AG10803 (cell line): ENCODE results near the gene ADD1.
"Not testable (repeated sequence)": the region's sequence is repeated elsewhere in the genome, so short reads cannot be mapped to it uniquely, and the experiment has no call there.

Experiments
- DNase-seq: peaks from one replicate; pipeline ENCODE4 v3.0.0; 2010; ENCODE audit warnings: low read depth
- H3K4me3 ChIP-seq: 2 replicates; pipeline ENCODE4 v1.5.1; 2011; ENCODE audit warnings: mild to moderate bottlenecking, low read length, control low read depth
- TF ChIP-seq, protein P1 (sequence below): conservative IDR thresholded peaks from 2 replicates; pipeline ENCODE4 v1.5.1; 2011; ENCODE audit warnings: mild to moderate bottlenecking, low read length, control low read depth, inconsistent platforms

Gene ADD1

DNA sequence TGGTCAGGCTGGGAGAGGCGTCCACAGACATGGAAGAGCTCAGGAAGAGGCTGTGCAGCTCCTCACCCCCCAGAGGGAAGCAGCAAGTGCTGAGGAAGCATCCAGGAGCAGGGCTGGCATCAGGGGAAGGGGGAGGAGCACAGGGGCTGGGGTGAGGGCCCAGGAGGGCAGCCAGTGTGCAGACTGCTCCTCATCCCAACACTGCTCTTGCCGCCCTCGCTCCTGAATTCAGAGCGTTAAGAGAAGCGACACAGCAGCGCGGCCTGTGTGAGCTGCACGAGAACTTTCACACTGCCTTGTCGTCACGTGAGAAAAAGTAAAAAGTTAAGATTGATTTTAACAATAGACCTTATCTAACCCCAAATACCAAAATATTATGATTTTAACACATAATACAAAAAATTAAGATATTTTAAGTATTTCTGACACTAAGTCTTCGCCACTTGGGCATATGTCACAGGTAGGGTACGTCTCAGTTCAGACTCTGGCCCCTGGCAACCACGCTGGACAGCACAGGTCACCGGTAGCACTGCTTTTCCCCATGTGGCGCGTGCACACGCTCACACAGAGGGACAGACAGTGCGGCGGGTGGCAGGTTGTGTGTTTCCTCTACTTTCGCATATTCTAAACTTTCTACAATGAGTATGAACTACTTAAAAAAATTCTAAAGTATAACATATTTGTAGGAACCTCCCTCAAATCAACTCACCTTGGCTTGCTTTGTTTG is 99.9 kb downstream of the ADD1 start:
- TF ChIP-seq, protein P1, sequence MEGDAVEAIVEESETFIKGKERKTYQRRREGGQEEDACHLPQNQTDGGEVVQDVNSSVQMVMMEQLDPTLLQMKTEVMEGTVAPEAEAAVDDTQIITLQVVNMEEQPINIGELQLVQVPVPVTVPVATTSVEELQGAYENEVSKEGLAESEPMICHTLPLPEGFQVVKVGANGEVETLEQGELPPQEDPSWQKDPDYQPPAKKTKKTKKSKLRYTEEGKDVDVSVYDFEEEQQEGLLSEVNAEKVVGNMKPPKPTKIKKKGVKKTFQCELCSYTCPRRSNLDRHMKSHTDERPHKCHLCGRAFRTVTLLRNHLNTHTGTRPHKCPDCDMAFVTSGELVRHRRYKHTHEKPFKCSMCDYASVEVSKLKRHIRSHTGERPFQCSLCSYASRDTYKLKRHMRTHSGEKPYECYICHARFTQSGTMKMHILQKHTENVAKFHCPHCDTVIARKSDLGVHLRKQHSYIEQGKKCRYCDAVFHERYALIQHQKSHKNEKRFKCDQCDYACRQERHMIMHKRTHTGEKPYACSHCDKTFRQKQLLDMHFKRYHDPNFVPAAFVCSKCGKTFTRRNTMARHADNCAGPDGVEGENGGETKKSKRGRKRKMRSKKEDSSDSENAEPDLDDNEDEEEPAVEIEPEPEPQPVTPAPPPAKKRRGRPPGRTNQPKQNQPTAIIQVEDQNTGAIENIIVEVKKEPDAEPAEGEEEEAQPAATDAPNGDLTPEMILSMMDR, result no peak
- no peak overlapping the region for H3K4me3 ChIP-seq
- DNase-seq, result no peak

DNA sequence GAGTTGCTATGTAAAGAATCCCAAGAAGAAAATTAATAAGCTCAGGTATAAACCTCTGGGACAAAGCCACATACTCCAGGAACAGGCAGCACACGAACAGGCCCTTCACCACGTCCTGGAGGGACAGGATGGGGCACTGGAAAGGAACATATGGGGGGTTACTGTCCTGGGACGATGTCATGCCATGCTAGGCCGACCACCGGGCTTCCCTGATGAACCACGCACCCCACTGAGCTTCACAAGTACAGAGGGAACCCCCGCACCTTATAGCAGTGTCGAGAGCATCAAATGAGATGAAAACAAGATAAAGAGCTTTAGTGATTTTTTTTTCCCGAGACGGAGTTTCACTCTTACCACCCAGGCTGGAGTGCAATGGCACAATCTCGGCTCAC is 100.4 kb downstream of the ADD1 start:
- no peak overlapping the region for H3K4me3 ChIP-seq
- TF ChIP-seq, protein P1, result no peak
- no peak for DNase-seq

DNA sequence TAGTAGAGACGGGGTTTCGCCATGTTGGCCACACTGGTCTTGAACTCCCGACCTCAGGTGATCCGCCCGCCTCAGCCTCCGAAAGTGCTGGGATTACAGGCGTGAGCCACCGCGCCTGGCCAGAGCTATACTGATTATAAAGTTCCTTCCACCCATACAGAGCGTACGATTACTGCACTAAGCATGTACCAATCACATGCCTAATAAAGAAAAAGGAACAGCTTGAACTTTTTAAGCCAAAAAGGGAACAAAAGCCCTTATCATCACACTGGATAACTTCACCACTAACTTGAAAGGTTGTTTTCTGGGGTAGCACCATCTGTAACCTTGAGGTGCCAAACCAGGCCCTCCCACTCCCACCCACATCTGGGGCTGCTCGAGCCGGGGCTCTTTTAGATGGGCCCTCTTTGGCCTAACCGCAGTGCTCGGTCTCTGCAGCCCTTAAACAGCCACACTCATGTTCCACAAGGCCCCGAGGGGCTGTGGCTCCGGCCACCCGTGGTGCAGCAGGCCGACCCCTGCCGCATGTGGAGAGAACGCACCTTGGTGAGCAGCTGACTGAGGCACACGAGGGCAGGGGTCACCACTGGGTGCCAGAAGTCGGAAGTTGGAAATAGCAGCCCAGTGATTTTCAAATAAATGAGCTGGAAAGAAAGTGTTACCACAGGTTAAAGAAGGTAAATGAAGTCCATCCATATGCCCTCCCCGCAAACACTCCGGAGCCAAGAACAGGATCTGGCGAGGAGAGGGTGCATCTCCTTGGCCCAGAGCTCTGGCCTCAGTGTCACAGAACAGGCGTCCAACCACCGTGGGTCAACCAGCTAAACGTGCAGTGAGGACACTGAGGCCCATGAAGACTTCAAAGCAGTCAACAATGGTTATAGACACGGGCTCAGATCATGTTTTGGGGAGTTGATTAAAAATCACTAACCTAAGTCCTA is 101.2 kb downstream of the ADD1 start:
- TF ChIP-seq, protein P1, result no peak
- DNase-seq, result no peak
- no peak overlapping the region for H3K4me3 ChIP-seq

DNA sequence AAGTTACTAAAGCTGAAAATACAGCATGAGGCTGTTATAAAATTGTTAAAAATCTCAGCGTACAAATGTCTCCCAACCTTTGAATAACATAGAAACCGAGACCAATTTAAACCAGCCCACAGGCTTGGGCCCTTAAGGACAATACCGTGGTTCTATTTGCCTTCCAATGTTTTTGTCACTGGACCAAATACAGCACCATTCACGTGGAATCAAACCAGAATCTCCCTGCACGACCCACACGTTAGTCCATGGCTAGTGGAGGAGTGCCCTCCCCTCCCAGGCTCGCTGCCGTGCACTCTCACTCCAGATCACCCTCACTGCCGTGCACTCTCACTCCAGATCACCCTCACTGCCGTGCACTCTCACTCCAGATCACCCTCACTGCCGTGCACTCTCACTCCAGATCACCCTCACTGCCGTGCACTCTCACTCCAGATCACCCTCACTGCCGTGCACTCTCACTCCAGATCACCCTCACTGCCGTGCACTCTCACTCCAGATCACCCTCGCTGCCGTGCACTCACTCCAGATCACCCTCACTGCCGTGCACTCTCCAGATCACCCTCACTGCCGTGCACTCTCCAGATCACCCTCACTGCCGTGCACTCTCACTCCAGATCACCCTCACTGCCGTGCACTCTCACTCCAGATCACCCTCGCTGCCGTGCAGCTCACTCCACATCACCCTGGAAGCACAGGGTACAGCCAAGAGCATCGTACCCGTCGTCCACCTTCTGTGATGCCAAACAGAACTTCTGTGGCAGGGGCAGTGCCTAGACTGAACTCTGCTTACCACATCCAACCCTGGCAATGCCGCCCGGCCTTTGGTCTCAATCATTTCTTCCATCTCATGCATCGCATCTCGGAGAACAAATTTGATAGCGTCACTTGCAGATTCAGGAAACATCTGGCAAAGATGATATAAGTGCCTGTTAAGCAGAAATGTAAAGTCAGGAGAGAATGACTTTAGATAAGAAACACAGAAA is 102.3 kb downstream of the ADD1 start:
- DNase-seq, H3K4me3 ChIP-seq: not testable (repeated sequence)

DNA sequence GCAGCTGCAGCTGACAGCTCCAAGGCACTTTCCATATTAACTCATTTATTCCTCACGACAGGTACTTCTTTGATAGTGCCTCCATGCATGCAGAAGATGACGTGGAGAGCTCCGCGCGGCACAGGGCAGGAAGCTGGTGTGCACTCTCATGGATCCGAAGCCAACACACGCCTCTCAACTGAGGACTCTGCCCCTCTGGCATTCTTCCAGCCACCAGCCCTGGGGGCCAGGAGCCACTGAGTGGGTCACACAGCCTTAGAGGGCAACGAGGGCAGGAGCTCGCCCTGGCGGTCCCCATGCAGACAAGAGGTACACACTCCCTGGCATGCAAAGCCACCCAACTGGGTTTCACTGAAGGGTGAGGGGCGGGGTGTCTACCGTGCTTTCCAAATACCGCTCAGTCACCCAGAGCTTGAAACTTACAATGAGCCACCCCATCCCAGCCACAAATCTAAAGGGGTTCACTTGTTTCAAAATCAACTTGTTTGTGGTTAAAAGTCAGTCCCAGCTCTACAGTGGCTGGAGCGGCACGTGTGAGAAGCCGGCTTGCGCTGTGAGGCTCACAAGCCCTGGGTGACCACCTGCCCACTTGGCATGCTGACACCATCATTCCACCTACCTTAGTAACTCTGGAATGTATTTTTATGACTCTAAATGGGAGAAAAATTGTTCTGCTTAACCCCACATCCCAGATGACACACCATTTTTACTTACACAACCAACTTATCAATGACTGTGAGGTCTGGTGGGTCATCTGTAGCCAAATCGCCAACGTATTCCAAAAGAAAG is 103.4 kb downstream of the ADD1 start:
- no peak for DNase-seq
- no peak overlapping the region for H3K4me3 ChIP-seq
- TF ChIP-seq, protein P1, result no peak

DNA sequence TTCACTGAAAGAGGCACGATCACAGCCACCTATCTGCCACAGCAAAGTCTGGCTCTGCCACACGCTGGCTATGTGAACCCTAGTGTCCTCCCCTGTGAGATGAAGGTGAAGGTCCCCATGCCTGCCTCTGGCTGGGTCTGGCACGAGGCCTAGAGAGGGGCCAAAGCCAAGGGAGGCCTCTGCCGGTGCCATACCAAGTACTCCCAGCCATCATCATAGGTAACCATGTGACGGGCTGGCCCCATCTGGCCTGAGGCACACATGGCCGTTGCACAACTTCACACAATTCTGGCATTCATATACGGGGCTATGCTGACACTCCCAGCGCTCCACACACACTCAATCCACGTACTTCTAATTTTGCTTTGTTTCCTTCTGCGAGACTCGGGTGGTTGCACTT is 104.3 kb downstream of the ADD1 start:
- TF ChIP-seq, protein P1, result no peak
- no peak overlapping the region for H3K4me3 ChIP-seq
- DNase-seq, result no peak
